Tibial nerve (tissue), 4 donors: ENCODE measurements around the gene CCL13. TPM values are rescaled to one million over a fixed set of nuclear protein-coding genes. Genes with fewer than 3 reads are reported as not detected.
A peak's percentile ranks its signal among the peaks of the same experiment; 100 is the strongest.

Source experiments
- DNase-seq, 2 donors: peaks; one replicate each; pipeline ENCODE4 v3.0.0-alpha.2; 2019; ENCODE audit warnings: low spot score in 2 of 2
- H3K27ac ChIP-seq, 4 donors: fragments of 200-600 bp; sonication (generic) in 3 of 4; one replicate each; pipeline ENCODE4 v1.5.1; 2017 to 2019; ENCODE audit warnings: mild to moderate bottlenecking in 1 of 4
- H3K27me3 ChIP-seq, 2 donors: fragments of 200-600 bp; sonication (generic) in 1 of 2; one replicate each; pipeline versions ENCODE4 v1.5.1 to v1.6.0; 2017 to 2019
- H3K36me3 ChIP-seq, 3 donors: fragments of 200-600 bp; sonication (generic); one replicate each; pipeline ENCODE4 v1.5.1; 2018 to 2019
- H3K4me1 ChIP-seq, 4 donors: fragments of 200-600 bp; sonication (generic) in 3 of 4; one replicate each; pipeline ENCODE4 v1.5.1; 2017 to 2019
- H3K4me3 ChIP-seq, 4 donors: fragments of 200-600 bp; sonication (generic) in 3 of 4; one replicate each; pipeline ENCODE4 v1.5.1; 2017 to 2019; ENCODE audit warnings: mild to moderate bottlenecking in 1 of 4, moderate library complexity in 1 of 4
- H3K9me3 ChIP-seq, 4 donors: fragments of 200-600 bp; sonication (generic) in 3 of 4; one replicate each; pipeline ENCODE4 v1.5.1; 2017 to 2019
- CTCF ChIP-seq, 5 experiments: fragments of 200-600 bp in 3 of 5; fragments of 450-650 bp in 2 of 5; sonication (generic) in 3 of 5; IDR thresholded peaks; one replicate each; pipeline ENCODE4 v1.5.1; 2016 to 2019; ENCODE audit warnings: antibody characterized with exemption in 5 of 5, mild to moderate bottlenecking in 3 of 5, moderate library complexity in 2 of 5
- EP300 ChIP-seq, 2 donors: sonication (generic); formaldehyde crosslinking; IDR thresholded peaks; one replicate each; pipeline ENCODE4 v1.6.1; 2017; ENCODE audit warnings: antibody characterized with exemption in 2 of 2, mild to moderate bottlenecking in 1 of 2
- POLR2A ChIP-seq, 2 donors: fragments of 450-650 bp; IDR thresholded peaks; one replicate each; pipeline ENCODE4 v1.6.1; 2017; ENCODE audit warnings: antibody characterized with exemption in 2 of 2, mild to moderate bottlenecking in 2 of 2, moderate library complexity in 2 of 2
- WGBS, 2 donors: methylation state at CpG; one replicate each; pipeline ENCODE4 v1.1.5; 2018; 5-methylcytosine and 5-hydroxymethylcytosine counted together
- total RNA-seq, 4 donors: library from RNA; depleted of rRNA; stranded (reverse); fragments of >200 nt; gene quantifications; one replicate each; pipeline ENCODE4 v1.1.0, GENCODE V29; 2016

Gene CCL13
- total RNA-seq, 4 donors from 2014 or later, result 35.2 to 307 (median 45.8) TPM

GRCh38 chr17:34351096-34351495 lies 5.2 kb upstream of the CCL13 start:
- H3K9me3 ChIP-seq, result no peaks in the 10 kb centered on the region
- no peak for DNase-seq
- peaks cover 0 to 27% (median 7%) of the 10 kb centered on the region in 4 donors for H3K4me1 ChIP-seq
- 51 to 61% methylated on average over 1 of the region's 1 CpG for WGBS, 2 donors
- H3K27me3 ChIP-seq, result no peaks in the 10 kb centered on the region
- H3K36me3 ChIP-seq, result no peaks in the 10 kb centered on the region
- peak in 1 of 2 donors; percentile 30 for TF ChIP-seq EP300 (IDR thresholded peaks at IDR 0.05)
- no peak for TF ChIP-seq CTCF (IDR thresholded peaks at IDR 0.05)
- peak overlapping the region in 3 of 4 donors; percentile 1 to 79 (median 74) for H3K27ac ChIP-seq
- H3K4me3 ChIP-seq, result no peak overlapping the region

- DNase-seq, result no peak
- no peak overlapping the region for H3K4me3 ChIP-seq
- H3K4me1 ChIP-seq, result peaks cover 0 to 38% (median 13%) of the 10 kb centered on the region in 4 donors
- no peaks in the 10 kb centered on the region for H3K9me3 ChIP-seq
- no peaks in the 10 kb centered on the region for H3K27me3 ChIP-seq
- no peak overlapping the region for H3K27ac ChIP-seq
- no peak for TF ChIP-seq EP300 (IDR thresholded peaks at IDR 0.05)
- no peaks in the 10 kb centered on the region for H3K36me3 ChIP-seq
These were observed 4.1 kb upstream of the CCL13 start for GRCh38 chr17:34352191-34352590.

GRCh38 chr17:34354637-34355036 lies 1.6 kb upstream of the CCL13 start:
- Histone ChIP-seq H3K27ac (peak overlapping the region in 2 of 4 donors; percentile 53 to 72), H3K9me3 (no peaks in the 10 kb centered on the region), H3K36me3 (no peaks in the 10 kb centered on the region), H3K4me1 (peaks cover 0 to 43% (median 13%) of the 10 kb centered on the region in 4 donors), H3K4me3 (no peak overlapping the region), H3K27me3 (no peaks in the 10 kb centered on the region)
- no peak for DNase-seq
- TF ChIP-seq EP300 (IDR thresholded peaks at IDR 0.05), result peak in 1 of 2 donors; percentile 62
- no peak for TF ChIP-seq CTCF (IDR thresholded peaks at IDR 0.05)

- DNase-seq, result no peak
- H3K9me3 ChIP-seq, result no peaks in the 10 kb centered on the region
- H3K4me1 ChIP-seq, result peaks cover 0 to 37% (median 9%) of the 10 kb centered on the region in 4 donors
- no peaks in the 10 kb centered on the region for H3K36me3 ChIP-seq
- H3K27ac ChIP-seq, result no peak overlapping the region
- TF ChIP-seq EP300 (IDR thresholded peaks at IDR 0.05) (no peak), POLR2A (IDR thresholded peaks at IDR 0.05) (no peak)
- no peak overlapping the region for H3K4me3 ChIP-seq
- WGBS, 2 donors, result 80 to 86% methylated on average over 2 of the region's 2 CpGs
- H3K27me3 ChIP-seq, result no peaks in the 10 kb centered on the region
These were observed 1.1 kb downstream of the CCL13 start for GRCh38 chr17:34357398-34357797.

GRCh38 chr17:34358631-34359030 lies 2.4 kb downstream of the CCL13 start:
- H3K36me3 ChIP-seq, result no peaks in the 10 kb centered on the region
- H3K27ac ChIP-seq, result no peak overlapping the region
- no peaks in the 10 kb centered on the region for H3K27me3 ChIP-seq
- TF ChIP-seq EP300 (IDR thresholded peaks at IDR 0.05) (no peak), POLR2A (IDR thresholded peaks at IDR 0.05) (no peak), CTCF (IDR thresholded peaks at IDR 0.05) (no peak)
- no peak for DNase-seq
- 96 to 100% methylated on average over 3 of the region's 3 CpGs for WGBS, 2 donors
- H3K9me3 ChIP-seq, result no peaks in the 10 kb centered on the region
- H3K4me1 ChIP-seq, result peaks cover 0 to 37% (median 9%) of the 10 kb centered on the region in 4 donors
- no peak overlapping the region for H3K4me3 ChIP-seq

GRCh38 chr17:34360601-34361270 lies 4.5 kb downstream of the CCL13 start:
- Histone ChIP-seq H3K9me3 (no peaks in the 10 kb centered on the region), H3K4me1 (peaks cover 0 to 27% (median 7%) of the 10 kb centered on the region in 4 donors), H3K27me3 (no peaks in the 10 kb centered on the region), H3K36me3 (no peaks in the 10 kb centered on the region), H3K4me3 (no peak overlapping the region), H3K27ac (no peak overlapping the region)
- DNase-seq, result no peak
- 75 to 78% methylated on average over 11 of the region's 11 CpGs for WGBS, 2 donors
- TF ChIP-seq POLR2A (IDR thresholded peaks at IDR 0.05) (no peak), CTCF (IDR thresholded peaks at IDR 0.05) (no peak)
